Measurements from ENCODE around the gene GRIK4.

GRIK4 gene

DNA sequence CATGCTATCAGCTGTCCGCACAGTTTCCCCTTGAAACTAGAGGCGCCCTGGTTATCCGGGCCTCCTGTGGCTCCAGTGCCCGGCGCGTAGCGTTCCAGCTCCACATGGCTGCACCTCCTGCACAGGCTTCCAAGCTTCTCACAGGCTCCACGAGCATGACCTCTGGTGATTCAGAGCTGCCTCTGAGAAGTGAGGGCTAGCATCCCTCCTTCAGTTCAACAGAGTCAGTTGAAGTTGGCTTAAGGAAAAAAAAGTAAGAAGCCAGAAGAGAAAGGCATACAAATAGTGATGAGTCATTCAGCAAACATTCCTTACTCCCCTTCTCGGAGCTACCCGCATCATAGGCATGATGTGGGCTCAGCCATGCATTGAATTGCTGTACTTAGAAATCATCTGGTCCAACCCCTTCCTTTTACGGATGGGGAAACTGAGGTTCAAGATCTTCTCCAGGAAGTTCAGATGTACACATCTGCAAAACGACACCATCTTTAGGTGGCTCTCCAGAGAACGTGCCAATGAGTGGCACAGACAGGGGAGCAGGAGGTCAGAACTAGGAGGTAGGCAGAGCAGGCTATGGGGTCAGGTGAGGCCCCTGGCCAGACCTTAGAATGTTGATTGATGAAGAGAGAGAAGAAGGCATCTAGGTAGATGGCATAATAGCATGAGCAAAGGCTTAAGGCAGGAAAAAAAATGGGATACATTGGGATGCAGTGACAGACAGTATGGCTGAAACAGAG lies 296.0 kb downstream of the GRIK4 start:
- DNase-seq (ENCODE audit: low read depth, low spot score) = no peak
- no peak overlapping the region for H3K4me3 ChIP-seq (ENCODE audit: low read length)

DNA sequence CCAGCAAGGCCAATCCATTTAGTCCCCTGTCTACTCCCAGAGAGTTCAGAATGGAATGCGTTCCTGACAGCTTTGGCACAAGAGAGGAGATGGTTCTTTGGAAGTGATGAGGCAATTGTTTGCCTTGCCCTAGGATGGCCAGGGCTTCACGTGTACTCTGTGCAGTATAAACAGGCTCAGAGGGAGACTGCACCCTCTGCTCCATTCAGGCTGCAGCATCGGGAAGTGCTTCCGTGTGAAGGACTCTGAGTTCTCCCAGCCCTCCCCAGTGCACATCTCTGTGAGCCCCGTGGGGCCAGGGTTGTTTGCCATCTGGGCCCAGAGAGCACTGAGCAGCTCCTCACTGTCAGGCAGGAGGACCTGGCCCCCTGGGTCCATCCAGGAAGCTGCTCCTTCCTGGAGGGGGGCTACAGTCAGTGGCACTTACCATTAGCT lies 297.1 kb downstream of the GRIK4 start:
- DNase-seq (ENCODE audit: low read depth, low spot score) = no peak
- no peak overlapping the region for H3K4me3 ChIP-seq (ENCODE audit: low read length)

DNA sequence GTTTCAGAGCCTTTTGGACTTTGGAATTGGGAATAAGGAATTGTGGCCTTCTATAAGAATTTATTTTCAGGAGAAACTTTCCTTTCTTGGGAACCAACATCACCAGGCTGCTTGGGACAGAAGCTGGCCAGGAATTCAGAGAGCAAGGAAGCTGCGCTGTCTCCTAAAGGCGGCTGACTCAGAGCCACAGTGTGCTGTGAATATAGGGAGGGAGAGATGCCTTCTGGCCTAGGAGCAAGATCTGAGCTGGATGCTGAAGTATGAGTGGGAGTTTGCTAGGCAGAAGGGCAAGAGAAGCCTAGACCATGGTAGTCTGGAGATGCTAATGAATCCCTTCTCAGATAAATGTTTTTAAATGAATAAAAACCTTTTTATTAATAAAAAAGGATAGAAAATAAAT lies 298.7 kb downstream of the GRIK4 start:
- no peak overlapping the region for H3K4me3 ChIP-seq (ENCODE audit: low read length)
- no peak for DNase-seq (ENCODE audit: low read depth, low spot score)

DNA sequence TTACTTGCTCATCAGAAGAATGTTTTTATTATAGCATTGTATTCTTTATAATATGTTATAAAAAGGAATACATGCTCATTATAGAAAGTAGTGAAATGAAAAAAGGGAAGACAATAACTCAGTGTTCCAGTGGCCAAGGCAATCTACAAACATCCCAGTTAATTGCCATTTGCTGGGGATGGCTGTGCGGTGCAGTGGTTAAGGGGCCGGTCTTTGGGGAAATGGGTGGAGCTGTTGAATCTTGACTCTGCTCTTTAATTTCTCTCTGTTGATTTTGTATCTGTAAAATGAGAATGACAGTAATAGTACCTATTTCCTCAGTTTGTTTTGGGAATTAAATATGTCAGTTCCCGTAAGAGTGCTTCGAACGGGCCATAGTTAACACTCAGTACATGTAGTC lies 299.7 kb downstream of the GRIK4 start:
- H3K4me3 ChIP-seq (ENCODE audit: low read length) = no peak overlapping the region
- no peak for DNase-seq (ENCODE audit: low read depth, low spot score)

DNA sequence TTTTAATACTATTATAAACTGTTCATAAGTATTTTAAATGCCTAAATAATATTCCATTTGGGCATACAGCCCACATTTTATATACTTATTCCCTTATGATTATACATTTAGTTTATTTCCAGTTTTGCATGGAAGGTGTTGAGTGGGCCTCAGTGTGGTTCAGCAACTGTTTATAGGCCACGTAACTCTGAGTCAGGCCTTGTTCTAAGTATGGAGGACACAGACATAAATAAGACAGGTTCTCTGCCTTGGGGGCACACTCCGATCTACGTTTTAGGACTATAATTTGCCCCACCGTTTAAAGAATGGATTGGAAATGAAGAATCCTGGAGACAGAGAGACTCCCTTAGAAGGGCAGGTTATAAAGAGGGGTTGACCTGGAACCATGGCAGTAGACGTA lies 300.2 kb downstream of the GRIK4 start:
- no peak for DNase-seq (ENCODE audit: low read depth, low spot score)
- no peak overlapping the region for H3K4me3 ChIP-seq (ENCODE audit: low read length)

DNA sequence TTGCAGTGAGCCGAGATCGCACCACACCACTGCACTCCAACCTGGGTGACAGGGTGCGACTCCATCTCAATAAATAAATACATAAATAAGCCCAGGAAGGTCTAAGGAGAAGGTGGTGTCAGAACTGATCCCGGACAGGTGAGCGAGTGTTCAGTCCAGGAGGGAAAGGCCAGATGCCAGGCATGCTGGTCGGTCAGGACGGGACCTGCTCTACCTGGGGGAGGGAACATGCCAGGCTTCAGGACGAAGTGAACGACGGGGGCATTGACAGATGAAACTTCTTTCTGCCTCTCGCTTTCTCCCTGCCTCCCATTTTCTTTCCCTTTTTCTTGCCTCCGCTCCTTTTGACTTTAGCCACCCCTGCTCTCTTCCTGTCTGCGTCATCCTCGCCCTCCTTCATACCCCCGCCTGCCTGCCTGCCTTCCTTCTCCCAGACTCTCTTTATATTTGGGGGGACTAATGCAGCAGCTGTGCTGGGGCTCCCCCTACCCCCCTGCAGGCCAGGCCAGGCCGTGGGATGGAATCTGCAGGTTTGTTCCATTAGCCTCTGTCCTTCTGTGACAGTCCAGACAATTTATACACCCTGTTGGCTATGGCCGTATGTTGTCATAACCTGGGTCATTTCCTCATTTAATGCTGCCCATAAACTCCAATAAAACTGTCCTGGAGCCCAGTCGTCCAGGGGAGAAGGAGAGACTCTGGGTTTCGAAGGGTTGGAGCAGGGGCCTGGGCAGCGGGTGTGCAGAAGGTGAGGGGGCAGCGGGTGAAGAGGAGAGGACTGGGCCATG lies 303.2 kb downstream of the GRIK4 start:
- no peak for DNase-seq (ENCODE audit: low read depth, low spot score)
- no peak overlapping the region for H3K4me3 ChIP-seq (ENCODE audit: low read length)

DNA sequence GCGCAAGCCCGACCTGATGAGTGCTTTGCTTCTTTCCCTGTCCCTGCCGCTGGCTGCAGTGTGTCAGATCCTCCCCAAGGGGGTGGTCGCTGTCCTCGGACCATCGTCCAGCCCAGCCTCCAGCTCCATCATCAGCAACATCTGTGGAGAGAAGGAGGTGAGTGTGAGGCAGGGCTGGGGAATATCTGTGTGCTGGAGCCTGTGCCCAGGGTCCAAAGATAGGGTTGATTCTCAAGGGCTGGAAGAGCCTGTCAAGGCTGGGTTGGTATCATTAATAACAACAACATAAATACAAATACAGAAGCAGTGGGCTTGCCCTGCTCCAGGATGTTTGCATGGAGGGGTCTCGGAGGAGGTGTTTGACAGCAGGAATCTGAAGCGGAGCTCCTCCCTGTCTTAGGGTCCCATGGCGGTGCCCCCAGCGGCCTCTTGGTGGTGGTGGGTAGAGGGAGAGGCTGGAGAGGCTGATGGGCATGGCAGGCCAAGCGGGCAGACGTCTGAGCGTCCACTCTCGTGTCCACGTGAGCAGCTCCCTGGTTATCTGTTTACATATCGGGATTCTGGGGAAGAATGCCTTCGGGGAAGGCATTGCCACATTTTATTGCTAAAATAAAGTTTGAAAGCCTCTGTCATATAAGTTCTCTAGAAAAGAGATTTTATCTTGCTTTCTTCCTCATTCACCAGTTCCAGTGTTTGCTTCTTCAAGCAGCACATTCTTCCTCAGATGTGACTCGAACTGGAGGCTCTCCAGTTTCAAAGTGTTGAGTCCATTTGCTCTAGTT lies 304.0 kb downstream of the GRIK4 start:
- no peak overlapping the region for H3K4me3 ChIP-seq (ENCODE audit: low read length)
- DNase-seq (ENCODE audit: low read depth, low spot score) = no peak

DNA sequence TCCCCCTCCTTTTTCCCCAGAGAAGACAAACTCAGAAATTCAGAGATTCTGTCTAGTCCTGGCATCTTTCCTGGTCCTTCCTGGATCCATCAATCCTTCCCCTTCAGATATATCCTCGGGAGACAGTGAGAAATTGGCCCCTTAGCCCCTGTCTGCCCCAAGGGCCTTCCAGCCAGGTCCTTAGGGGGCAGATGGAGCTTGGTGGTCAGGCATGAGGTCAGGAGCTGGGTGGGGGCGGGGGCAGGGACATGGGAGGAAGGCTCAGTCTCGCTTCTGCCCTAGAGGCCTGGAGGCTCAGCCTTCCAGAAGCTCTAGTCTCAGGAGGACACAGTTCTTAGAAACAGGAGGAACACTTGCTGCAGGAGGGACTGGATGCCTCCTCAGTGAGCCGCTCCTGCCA lies 304.6 kb downstream of the GRIK4 start:
- H3K4me3 ChIP-seq (ENCODE audit: low read length) = no peak overlapping the region
- DNase-seq (ENCODE audit: low read depth, low spot score) = no peak

DNA sequence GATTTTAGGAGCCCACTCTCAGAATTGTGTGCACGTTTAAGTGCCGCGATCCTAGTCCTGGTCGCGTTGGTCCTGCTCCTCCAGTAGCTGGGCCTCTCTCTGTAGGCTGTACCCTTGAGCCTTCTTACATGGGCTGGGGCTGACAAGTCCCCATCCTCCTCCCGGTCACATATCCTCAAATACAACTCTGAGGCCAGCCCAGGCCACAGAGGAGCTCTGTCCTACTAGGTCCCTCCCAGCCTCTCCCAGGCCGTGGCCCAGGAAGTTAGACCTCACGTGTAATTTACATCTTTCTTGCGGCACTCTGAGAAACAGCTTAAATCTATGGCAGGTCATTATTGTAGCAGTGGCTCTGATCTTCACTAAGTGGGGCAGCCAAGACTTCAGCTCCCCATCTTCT lies 305.2 kb downstream of the GRIK4 start:
- no peak overlapping the region for H3K4me3 ChIP-seq (ENCODE audit: low read length)
- DNase-seq (ENCODE audit: low read depth, low spot score) = no peak

DNA sequence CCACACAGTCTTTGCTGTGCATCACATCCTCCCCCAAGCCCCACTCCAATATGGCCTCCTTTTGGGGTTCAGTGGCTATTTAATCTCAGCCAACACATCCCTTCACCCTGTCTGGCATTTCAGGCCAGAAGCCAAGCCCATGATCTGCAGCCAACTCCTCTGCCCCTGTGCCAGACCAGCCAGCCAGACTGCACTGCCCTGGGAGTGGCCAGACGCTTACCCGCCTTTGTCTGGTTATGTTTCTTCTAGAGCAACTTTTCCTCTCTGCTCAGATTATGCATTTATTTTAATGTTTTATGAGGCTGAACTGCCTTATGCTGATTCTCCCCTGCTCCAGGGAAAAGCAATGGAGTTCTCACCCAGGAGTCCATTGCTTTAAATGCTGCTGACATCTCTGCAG lies 305.6 kb downstream of the GRIK4 start:
- DNase-seq (ENCODE audit: low read depth, low spot score) = no peak
- no peak overlapping the region for H3K4me3 ChIP-seq (ENCODE audit: low read length)

DNA sequence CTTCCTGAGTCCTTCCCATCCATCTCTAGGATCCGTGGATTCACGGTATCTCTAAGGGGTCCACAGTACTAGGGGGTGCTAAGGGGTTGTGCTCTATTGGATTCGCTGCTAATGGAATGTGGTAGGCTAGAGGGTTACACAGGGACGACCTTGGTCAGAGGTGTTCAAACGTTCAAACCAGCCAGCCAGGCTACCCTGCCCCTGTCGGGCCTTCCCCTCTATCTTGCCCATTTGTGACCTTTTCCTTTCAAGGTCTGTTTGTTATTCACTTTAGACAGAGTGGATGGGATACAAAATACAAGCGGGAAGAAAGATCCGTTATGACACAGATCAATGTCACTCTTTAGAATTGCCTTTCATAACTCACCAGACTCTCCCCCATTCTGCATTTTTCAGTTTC lies 306.5 kb downstream of the GRIK4 start:
- no peak for DNase-seq (ENCODE audit: low read depth, low spot score)
- no peak overlapping the region for H3K4me3 ChIP-seq (ENCODE audit: low read length)

DNA sequence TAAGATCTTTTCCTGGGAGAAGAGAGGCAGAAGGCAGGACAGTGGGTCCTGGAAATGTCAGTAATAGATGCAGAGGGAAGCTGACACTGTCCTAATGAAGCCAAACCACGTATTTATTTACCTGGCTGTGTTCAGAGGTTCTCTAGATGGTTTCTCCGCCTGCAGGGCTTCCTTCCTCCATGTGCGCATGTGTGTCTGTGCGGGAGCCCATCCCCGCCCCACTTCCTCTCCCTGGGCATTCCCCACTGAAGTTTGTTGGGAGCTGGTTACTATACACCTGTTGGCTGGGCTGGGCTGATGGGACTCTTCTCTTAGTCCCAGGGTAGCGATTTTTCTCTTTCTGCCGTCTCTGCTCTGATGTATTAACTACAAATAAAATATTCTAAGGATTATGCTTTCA lies 307.5 kb downstream of the GRIK4 start:
- no peak overlapping the region for H3K4me3 ChIP-seq (ENCODE audit: low read length)
- no peak for DNase-seq (ENCODE audit: low read depth, low spot score)

DNA sequence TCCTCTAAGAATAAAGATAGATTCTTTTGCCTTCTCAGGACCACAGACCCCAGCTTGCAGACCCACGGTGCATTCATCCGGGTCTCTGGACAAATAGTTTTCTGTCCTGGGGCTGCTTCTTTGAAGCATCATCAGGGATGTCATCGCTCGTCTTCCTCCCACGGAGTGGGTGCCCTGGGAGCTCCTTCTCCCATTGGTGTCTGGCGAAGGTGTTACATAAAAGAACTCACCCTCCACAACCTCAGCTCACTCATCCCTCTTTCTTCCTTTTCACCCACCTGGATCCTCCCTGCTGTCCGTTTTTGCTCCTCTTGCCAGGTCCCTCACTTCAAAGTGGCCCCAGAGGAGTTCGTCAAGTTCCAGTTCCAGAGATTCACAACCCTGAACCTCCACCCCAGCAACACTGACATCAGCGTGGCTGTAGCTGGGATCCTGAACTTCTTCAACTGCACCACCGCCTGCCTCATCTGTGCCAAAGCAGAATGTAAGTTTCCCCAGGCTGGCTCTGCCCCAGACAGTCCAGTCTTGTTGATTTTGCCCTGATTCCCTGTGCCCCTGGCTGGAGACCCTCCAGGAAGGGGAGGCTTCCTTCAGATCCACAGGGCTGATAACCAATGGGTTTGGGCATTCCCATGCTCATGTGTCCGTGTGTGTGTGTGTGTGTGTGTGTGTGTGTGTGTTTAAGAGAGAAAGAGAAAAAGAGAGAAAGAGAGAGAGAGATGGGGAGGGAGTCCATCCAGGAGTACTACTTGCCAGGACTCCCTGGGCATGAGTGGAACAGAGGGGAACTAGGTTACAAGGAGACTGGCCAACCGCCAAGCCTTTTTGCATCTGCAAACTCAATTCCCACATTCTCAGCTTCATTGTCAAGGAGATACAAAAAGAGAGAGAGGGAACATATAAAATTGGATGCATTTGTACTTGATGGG lies 308.2 kb downstream of the GRIK4 start:
- H3K4me3 ChIP-seq (ENCODE audit: low read length) = no peak overlapping the region
- DNase-seq (ENCODE audit: low read depth, low spot score) = no peak

DNA sequence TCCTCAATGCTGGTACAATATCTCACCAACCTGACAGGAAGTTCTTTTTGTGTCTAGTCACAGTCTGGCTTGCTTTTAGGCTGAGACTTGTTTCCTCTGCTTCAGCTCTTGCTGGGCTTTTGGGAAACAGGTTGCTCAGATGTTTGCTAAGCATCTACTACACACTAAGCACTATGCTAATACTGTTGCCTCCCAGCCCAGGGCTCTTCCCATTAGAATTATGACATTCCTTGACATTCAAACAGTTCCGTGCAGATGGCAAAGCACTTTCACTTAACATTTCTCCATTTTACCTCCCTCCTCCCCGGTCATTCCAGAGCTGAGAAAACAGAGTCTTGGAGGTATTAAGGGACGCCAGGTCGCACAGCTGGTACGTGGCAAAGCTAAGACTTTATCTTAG lies 311.6 kb downstream of the GRIK4 start:
- no peak overlapping the region for H3K4me3 ChIP-seq (ENCODE audit: low read length)
- no peak for DNase-seq (ENCODE audit: low read depth, low spot score)

DNA sequence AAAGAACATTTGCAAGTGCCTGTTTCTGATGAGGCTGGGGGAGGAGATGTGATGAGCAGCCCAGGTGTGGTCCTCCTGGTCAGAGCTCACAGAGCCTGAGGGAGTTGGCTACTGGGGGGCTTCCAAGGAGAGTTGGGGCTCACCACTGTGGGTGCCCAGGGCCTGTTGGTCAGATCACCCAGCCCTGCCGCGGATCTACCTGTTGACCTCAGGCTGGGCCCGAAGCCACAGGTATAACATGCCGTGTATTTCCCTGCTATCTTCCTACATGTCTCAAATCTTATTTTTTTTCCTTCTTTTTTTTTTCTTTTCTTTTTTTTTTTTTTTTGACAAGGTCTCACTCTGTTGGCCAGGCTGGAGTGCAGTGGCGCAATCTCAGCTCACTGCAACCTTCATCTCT lies 312.7 kb downstream of the GRIK4 start:
- DNase-seq (ENCODE audit: low read depth, low spot score) = no peak
- H3K4me3 ChIP-seq (ENCODE audit: low read length) = no peak overlapping the region

DNA sequence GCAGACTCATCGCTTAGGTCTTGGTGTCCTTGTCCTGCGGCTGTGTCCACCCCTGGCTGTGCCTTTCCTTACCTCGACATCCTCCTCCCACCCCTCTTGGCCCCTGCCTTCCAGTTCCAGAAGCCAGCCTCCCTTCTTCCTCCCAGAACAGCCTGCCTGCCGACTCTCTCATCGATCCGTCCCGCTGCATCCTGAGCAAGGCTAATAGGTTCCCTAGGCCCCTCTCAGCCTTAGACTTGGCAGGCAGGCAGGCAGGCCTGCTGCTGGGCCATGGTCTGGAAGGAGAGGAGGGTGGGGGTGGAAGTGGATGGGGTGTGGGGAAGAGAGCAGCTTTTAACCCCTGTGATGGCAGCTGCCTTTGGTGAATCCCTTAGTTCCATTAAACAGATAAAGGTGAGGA lies 315.6 kb downstream of the GRIK4 start:
- no peak for DNase-seq (ENCODE audit: low read depth, low spot score)
- H3K4me3 ChIP-seq (ENCODE audit: low read length) = no peak overlapping the region

DNA sequence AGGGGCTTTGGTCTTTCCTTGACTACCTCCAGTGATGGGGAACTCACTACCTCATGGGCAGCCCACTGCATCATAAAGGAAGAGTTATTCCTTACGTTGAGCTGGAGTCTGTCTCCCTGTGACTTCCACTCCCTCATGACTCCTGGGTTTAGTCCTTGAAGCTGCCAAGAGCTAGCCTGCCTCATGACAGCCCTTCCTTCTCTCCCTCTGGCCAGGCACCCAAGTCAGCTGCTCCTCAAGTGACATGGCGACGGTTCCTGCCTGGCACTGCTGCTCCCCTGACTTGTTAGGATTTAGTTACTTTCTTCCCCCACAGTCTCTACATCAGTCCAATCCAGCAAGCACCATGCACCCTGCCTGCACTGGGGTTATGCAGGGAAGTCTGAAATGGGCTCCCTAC lies 316.3 kb downstream of the GRIK4 start:
- H3K4me3 ChIP-seq (ENCODE audit: low read length) = no peak overlapping the region
- no peak for DNase-seq (ENCODE audit: low read depth, low spot score)

DNA sequence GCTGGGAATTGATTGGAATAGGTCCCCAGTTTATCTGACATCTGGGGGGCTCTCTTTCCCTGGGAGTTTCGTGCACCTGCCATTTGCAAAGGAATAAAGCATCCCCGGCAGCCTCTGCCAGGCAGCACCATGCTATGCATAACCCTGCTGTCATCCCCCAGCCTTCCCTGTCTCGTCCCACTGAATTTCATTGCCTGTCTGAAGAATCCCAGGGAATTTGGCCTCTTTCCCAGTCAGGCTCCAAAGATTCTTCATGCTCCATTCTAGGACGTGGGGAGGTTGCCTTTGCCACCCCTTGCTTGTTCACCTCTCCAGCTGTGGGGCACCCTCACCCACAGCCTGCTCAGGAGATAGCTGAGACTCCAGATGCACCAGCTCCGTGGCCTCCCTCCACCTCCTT lies 317.3 kb downstream of the GRIK4 start:
- H3K4me3 ChIP-seq (ENCODE audit: low read length) = no peak overlapping the region
- no peak for DNase-seq (ENCODE audit: low read depth, low spot score)

DNA sequence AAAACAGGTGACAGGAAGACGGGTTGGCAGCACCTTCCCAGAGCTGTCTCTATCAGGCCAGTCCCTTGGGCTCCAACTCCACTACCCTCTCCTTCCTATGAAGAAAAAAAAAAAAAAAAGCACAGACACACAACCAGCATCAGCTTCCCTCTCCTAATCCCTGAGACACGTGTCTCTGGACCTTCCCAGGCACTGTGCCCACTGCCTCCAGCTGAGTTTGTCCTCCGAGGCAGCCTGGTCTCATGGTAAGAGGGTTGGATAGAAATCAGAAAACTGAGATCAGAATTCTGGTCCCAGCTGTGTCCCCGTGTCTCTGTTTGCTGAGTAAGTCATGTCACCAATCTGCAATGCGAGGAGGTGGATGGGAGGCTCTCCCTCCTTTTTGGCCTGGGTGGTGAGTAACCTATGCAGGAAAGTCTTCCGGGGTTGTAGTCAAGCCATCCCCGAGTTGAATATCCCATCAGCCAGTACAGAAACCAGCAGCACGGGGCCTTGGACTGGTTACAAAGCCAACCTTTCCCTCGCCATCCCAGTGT lies 318.6 kb downstream of the GRIK4 start:
- no peak for DNase-seq (ENCODE audit: low read depth, low spot score)
- H3K4me3 ChIP-seq (ENCODE audit: low read length) = no peak overlapping the region

Measured in Jurkat, Clone E6-1 (cell line).